ENCODE data around the gene SAMD11. TPM values are rescaled to one million over a fixed set of nuclear protein-coding genes. Genes with fewer than 3 reads are reported as not detected.
"Not testable (repeated sequence)": the region's sequence is repeated elsewhere in the genome, so short reads cannot be mapped to it uniquely, and the experiment has no call there.

Gene SAMD11
- polyA plus RNA-seq, 1 donor = 18.1 TPM

DNA sequence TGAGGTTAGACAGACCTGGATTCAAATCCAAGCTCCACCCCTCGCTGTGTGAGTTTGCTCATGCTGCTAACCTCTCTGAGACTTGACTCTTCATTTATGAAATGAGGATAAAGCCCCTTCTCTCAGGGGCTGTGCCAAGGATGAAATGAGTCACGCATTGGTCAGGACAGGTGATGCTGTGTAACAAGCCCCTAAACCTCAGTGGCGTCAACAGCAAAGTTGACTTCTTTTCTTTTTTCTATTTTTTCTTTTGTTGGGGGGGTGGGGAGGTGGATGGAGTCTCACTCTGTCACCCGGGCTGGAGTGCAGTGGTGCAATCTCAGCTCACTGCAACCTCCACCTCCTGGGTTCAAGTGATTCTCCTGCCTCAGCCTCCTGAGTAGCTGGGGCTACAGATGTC, 33.9 kb upstream of the SAMD11 start:
- not testable (repeated sequence) for H3K36me3 ChIP-seq (ENCODE audit: control insufficient read depth, insufficient read depth, low read length); H3K4me3 ChIP-seq (ENCODE audit: low read length); DNase-seq; H3K27ac ChIP-seq (ENCODE audit: low read length); H3K9me3 ChIP-seq (ENCODE audit: control insufficient read depth, low read depth, low read length); H3K4me1 ChIP-seq (ENCODE audit: control insufficient read depth, insufficient read depth, low read length)
- peaks cover 19% of the 10 kb centered on the region for H3K27me3 ChIP-seq (ENCODE audit: control insufficient read depth, insufficient read depth, low read length)
- WGBS (ENCODE audit: insufficient coverage, low lambda C conversion rate) = no CpG with 5 or more reads among the region's 4 CpGs

DNA sequence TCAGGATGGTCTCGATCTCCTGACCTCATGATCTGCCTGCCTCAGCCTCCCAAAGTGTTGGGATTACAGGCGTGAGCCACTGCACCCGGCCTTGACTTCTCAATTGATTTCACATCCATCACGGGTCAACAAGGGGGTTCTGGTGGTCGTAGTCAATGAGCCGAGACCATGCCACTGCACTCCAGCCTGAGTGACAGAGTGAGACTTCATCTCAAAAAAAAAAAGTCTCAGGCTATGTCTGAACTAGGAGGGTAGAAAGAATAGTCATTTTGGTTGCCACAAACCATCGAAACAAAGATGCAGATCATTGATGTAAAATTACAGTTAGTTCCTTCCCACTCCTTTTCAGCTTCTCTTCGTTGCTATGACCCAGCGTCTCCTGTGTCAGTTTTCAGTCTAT, 33.5 kb upstream of the SAMD11 start:
- H3K27me3 ChIP-seq (ENCODE audit: control insufficient read depth, insufficient read depth, low read length) = peaks cover 19% of the 10 kb centered on the region
- H3K4me3 ChIP-seq (ENCODE audit: low read length); H3K4me1 ChIP-seq (ENCODE audit: control insufficient read depth, insufficient read depth, low read length); H3K9me3 ChIP-seq (ENCODE audit: control insufficient read depth, low read depth, low read length); H3K27ac ChIP-seq (ENCODE audit: low read length); H3K36me3 ChIP-seq (ENCODE audit: control insufficient read depth, insufficient read depth, low read length); DNase-seq: not testable (repeated sequence)
- 100% methylated on average over 2 of the region's 9 CpGs for WGBS (ENCODE audit: insufficient coverage, low lambda C conversion rate)

DNA sequence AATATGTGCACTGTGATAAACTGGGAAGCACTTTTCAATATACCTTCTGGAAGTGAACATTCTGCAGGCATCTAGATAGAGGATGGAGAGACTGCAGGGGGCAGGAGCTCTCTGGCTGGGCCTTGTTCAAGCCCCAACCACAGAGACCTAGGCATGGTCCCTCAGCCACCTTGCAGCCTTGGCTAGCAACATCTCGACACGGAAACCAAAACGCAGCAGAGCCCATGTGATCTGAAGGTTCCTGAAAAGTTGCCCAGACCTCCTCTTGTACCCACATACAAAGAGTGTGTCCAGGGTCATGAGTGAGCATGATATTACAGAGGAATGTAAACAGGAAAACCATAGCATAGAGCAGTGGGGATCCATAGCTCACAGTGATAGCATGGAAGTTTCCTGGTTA, 33.1 kb upstream of the SAMD11 start:
- H3K4me3 ChIP-seq (ENCODE audit: low read length) = no peak overlapping the region
- peaks cover 19% of the 10 kb centered on the region for H3K27me3 ChIP-seq (ENCODE audit: control insufficient read depth, insufficient read depth, low read length)
- no peaks in the 10 kb centered on the region for H3K36me3 ChIP-seq (ENCODE audit: control insufficient read depth, insufficient read depth, low read length)
- no CpG with 5 or more reads among the region's 3 CpGs for WGBS (ENCODE audit: insufficient coverage, low lambda C conversion rate)
- H3K27ac ChIP-seq (ENCODE audit: low read length) = no peak overlapping the region
- no peaks in the 10 kb centered on the region for H3K9me3 ChIP-seq (ENCODE audit: control insufficient read depth, low read depth, low read length)
- no peaks in the 10 kb centered on the region for H3K4me1 ChIP-seq (ENCODE audit: control insufficient read depth, insufficient read depth, low read length)
- DNase-seq = no peak

DNA sequence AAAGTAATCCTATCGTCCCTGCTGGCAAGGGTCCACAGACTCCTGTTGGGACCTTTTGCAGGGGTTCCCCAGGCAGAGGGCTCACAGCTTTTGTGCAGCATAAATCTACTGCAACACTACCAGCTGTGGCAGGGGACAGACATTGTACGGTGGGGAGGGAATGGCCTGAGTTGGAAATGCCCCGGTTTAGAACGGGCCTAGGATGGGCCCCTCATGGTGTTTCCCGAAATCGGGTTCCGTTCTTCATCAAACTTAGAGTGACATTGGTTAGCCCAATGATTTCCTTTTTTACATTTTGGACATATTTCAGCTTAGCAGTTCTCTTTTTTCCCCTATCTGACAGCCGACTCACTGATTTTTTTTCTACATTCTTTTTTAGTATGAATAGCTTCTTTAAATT, 26.5 kb upstream of the SAMD11 start:
- Histone ChIP-seq H3K4me1 (ENCODE audit: control insufficient read depth, insufficient read depth, low read length) (no peaks in the 10 kb centered on the region), H3K9me3 (ENCODE audit: control insufficient read depth, low read depth, low read length) (no peaks in the 10 kb centered on the region), H3K36me3 (ENCODE audit: control insufficient read depth, insufficient read depth, low read length) (no peaks in the 10 kb centered on the region), H3K27me3 (ENCODE audit: control insufficient read depth, insufficient read depth, low read length) (peaks cover 23% of the 10 kb centered on the region), H3K27ac (ENCODE audit: low read length) (no peak overlapping the region), H3K4me3 (ENCODE audit: low read length) (no peak overlapping the region)
- WGBS (ENCODE audit: insufficient coverage, low lambda C conversion rate) = 78% methylated on average over 4 of the region's 8 CpGs
- DNase-seq = no peak

- not testable (repeated sequence) for H3K4me1 ChIP-seq (ENCODE audit: control insufficient read depth, insufficient read depth, low read length); H3K36me3 ChIP-seq (ENCODE audit: control insufficient read depth, insufficient read depth, low read length); DNase-seq
These were observed 25.8 kb upstream of the SAMD11 start for GRCh38 chr1:897951-898350.

DNA sequence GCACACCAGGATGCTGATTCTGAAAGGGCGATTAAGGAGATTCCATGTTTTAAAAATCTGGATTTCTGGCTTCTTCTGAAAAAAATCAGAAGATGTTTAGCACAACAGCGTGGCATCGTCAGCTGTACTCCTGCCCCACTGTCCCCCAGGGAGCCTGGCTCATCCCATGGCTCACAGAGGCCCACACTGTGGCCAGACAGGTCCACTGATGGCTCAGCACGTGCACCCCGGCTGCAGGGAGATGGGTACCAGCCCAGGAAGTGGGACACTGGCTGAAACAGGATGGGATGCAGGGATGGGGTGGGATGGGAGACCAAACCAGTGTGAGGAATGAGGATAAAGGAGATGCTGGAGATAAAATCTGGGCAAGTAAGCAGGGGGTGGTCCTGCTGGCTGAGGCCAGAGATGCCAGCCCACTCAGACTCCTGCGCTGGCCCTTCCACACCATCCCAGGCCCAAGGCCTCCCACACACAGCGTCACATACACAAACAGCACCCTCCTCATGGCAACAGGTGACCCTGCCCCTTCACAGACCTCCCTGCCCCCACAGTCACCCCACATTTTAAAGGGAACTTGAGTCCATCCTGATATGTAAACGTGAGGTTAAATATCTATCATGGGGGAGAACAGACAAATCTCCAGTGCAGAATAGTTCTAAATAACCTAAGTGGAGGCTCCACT, 23.9 kb upstream of the SAMD11 start:
- peaks cover 5% of the 10 kb centered on the region for H3K9me3 ChIP-seq (ENCODE audit: control insufficient read depth, low read depth, low read length)
- no peak for DNase-seq
- no peaks in the 10 kb centered on the region for H3K36me3 ChIP-seq (ENCODE audit: control insufficient read depth, insufficient read depth, low read length)
- WGBS (ENCODE audit: insufficient coverage, low lambda C conversion rate) = no CpG with 5 or more reads among the region's 8 CpGs
- H3K27me3 ChIP-seq (ENCODE audit: control insufficient read depth, insufficient read depth, low read length) = peaks cover 29% of the 10 kb centered on the region
- no peaks in the 10 kb centered on the region for H3K4me1 ChIP-seq (ENCODE audit: control insufficient read depth, insufficient read depth, low read length)
- H3K4me3 ChIP-seq (ENCODE audit: low read length) = no peak overlapping the region
- H3K27ac ChIP-seq (ENCODE audit: low read length) = no peak overlapping the region

More at GRCh38 chr1:897951-898350, 25.8 kb upstream of the SAMD11 start:
- H3K27ac ChIP-seq (ENCODE audit: low read length); H3K9me3 ChIP-seq (ENCODE audit: control insufficient read depth, low read depth, low read length); H3K4me3 ChIP-seq (ENCODE audit: low read length): not testable (repeated sequence)
- H3K27me3 ChIP-seq (ENCODE audit: control insufficient read depth, insufficient read depth, low read length) = peaks cover 25% of the 10 kb centered on the region
- no CpG with 5 or more reads among the region's 17 CpGs for WGBS (ENCODE audit: insufficient coverage, low lambda C conversion rate)

DNA sequence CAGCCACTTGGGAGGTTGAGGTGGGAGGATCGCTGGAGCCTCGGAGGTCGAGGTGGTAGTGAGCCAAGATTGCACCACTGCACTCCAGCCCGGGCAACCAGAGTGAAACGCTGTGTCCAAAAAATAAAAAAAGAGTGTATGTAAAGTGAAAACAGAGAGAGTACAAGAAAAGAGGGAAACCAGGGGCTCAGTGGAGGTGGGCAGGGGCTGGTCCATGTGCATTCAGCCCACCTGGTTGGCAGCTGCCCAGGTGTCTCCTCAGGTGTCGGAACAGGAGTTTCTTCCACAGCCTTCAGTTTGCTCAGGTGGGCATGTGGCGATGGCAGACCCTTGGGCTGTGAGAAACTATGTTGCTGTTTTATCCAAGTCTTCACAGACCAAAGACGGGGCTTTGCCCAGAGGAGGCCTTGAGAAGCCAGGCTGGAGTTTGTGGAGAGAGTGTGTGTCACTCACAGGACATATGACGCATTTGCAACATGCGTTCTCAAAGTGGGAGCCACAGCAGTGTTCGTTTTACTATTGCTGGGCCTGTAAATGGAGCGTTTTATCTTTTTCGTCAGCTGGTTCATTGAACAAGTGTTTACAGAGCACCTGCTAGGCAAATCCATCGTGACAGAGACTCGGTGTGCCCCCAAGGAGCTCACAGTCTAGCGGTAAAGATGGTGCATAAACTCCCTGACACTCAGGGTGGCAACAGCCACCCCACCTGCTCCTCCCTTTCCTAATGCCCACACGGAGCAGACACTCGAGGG, 22.4 kb upstream of the SAMD11 start:
- 94% methylated on average over 2 of the region's 18 CpGs for WGBS (ENCODE audit: insufficient coverage, low lambda C conversion rate)
- peaks cover 11% of the 10 kb centered on the region for H3K4me1 ChIP-seq (ENCODE audit: control insufficient read depth, insufficient read depth, low read length)
- no peaks in the 10 kb centered on the region for H3K36me3 ChIP-seq (ENCODE audit: control insufficient read depth, insufficient read depth, low read length)
- H3K9me3 ChIP-seq (ENCODE audit: control insufficient read depth, low read depth, low read length) = peaks cover 5% of the 10 kb centered on the region
- peaks cover 40% of the 10 kb centered on the region for H3K27me3 ChIP-seq (ENCODE audit: control insufficient read depth, insufficient read depth, low read length)
- no peak overlapping the region for H3K27ac ChIP-seq (ENCODE audit: low read length)
- DNase-seq = no peak
- H3K4me3 ChIP-seq (ENCODE audit: low read length) = no peak overlapping the region

DNA sequence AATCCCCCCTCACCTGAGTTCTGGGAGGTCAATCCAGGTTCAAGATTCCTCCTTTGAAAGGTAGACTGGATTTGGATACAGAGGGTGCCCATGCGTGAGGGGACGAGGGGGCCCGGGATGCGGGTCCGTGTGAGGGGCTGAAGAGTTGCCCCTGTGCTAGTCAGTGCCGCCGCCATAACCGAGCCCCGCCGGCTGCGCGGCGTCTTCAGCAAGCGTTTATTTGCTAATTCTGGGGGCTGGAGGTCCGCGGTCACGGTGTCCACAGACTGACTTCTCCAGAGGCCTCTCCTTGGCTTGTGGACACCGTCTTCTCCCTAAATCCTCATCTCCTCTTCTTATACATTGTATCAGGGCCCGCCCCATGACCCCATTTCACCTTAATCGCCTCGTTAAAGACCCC, 20.9 kb upstream of the SAMD11 start:
- no peak for DNase-seq
- Histone ChIP-seq H3K4me3 (ENCODE audit: low read length) (no peak overlapping the region), H3K36me3 (ENCODE audit: control insufficient read depth, insufficient read depth, low read length) (no peaks in the 10 kb centered on the region), H3K27ac (ENCODE audit: low read length) (no peak overlapping the region), H3K27me3 (ENCODE audit: control insufficient read depth, insufficient read depth, low read length) (peaks cover 34% of the 10 kb centered on the region), H3K9me3 (ENCODE audit: control insufficient read depth, low read depth, low read length) (peaks cover 5% of the 10 kb centered on the region), H3K4me1 (ENCODE audit: control insufficient read depth, insufficient read depth, low read length) (peaks cover 19% of the 10 kb centered on the region)
- 96% methylated on average over 4 of the region's 21 CpGs for WGBS (ENCODE audit: insufficient coverage, low lambda C conversion rate)

- Histone ChIP-seq H3K4me3 (ENCODE audit: low read length) (no peak overlapping the region), H3K27ac (ENCODE audit: low read length) (no peak overlapping the region), H3K4me1 (ENCODE audit: control insufficient read depth, insufficient read depth, low read length) (peaks cover 19% of the 10 kb centered on the region), H3K36me3 (ENCODE audit: control insufficient read depth, insufficient read depth, low read length) (no peaks in the 10 kb centered on the region), H3K27me3 (ENCODE audit: control insufficient read depth, insufficient read depth, low read length) (peaks cover 29% of the 10 kb centered on the region), H3K9me3 (ENCODE audit: control insufficient read depth, low read depth, low read length) (peaks cover 5% of the 10 kb centered on the region)
- DNase-seq = no peak
- no CpG with 5 or more reads among the region's 10 CpGs for WGBS (ENCODE audit: insufficient coverage, low lambda C conversion rate)
These were observed 20.4 kb upstream of the SAMD11 start for GRCh38 chr1:903305-903704.

GRCh38 chr1:903721-904271, 19.9 kb upstream of the SAMD11 start:
- Histone ChIP-seq H3K4me3 (ENCODE audit: low read length) (no peak overlapping the region), H3K9me3 (ENCODE audit: control insufficient read depth, low read depth, low read length) (peaks cover 5% of the 10 kb centered on the region), H3K27me3 (ENCODE audit: control insufficient read depth, insufficient read depth, low read length) (peaks cover 26% of the 10 kb centered on the region), H3K27ac (ENCODE audit: low read length) (no peak overlapping the region), H3K36me3 (ENCODE audit: control insufficient read depth, insufficient read depth, low read length) (no peaks in the 10 kb centered on the region), H3K4me1 (ENCODE audit: control insufficient read depth, insufficient read depth, low read length) (peaks cover 19% of the 10 kb centered on the region)
- DNase-seq = no peak
- no CpG with 5 or more reads among the region's 21 CpGs for WGBS (ENCODE audit: insufficient coverage, low lambda C conversion rate)

All from large intestine (tissue), 3 donors.